ENCODE measurements around the gene TACSTD2.
"Not testable (repeated sequence)": the region's sequence is repeated elsewhere in the genome, so short reads cannot be mapped to it uniquely, and the experiment has no call there.

TACSTD2 gene

GRCh38 chr1:58555393-58555792, 21.7 kb downstream of the TACSTD2 start:
- DNase-seq, result no peak

GRCh38 chr1:58551186-58552140, 25.6 kb downstream of the TACSTD2 start:
- DNase-seq, result no peak

- DNase-seq, result not testable (repeated sequence)
Observed at GRCh38 chr1:58549291-58549690, 27.8 kb downstream of the TACSTD2 start.

DNA sequence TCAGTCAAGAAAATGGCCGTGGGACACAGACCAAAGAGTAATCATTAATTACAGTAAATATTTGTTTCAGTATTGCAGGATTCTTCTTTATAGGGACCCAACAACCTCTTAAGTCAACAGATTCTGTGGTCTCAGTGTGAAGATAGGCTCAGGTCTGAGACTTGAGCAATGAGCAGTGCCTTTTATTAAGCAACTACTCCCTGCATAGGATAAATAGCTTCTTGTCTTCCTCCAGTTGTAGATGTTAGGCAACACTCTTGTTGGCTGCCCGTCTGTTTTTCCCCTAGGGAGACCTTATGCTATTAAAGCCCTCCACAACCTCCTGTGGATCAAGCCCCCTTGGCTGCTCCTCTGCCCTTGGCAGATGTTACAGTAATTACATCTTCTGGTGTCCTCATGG, 28.7 kb downstream of the TACSTD2 start:
- no peak for DNase-seq

DNA sequence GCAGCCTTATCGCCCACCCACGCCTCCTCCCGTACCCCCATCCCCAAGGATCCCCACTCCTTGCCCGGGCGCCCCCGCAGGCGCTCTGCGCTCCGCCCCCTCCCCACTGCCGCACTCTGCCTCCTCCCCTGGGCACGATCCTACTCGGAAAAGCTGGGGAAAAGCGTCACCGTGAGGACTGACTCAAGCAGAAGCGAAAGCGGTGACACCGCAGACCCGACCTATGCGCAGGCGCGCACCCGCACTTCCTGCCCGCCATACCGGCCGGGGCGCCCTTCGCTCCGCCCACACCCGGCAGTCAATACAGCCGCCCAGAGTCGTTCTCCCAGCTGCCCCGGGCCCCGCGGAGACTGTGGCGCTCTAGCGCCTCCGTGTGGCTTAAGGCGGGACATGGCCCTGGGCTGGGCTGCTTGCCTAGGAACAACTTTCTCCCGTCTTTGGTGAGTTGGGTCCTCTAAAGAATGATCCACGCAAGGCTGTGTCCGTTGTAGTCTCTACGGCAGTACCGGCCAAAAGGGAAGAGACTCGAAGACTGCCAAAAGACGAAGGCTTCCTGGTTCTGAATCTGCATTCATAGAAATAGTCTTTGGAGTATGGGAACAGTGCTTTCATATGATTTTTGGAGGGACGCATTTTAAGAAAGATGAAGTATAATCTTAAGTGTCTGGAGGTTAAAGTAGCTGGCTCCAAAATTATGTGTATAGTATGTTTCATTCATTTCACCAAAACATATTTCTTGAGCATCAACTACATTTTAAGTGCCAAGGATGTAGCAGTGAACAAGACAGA, 30.3 kb downstream of the TACSTD2 start, which contains the start of gene OMA1:
Gene OMA1, minus strand, starts transcription at position 207 of the 789 bp plus-strand sequence. CDS start 7,432 bp downstream, outside the sequence.
- peak; percentile 99 for DNase-seq

DNA sequence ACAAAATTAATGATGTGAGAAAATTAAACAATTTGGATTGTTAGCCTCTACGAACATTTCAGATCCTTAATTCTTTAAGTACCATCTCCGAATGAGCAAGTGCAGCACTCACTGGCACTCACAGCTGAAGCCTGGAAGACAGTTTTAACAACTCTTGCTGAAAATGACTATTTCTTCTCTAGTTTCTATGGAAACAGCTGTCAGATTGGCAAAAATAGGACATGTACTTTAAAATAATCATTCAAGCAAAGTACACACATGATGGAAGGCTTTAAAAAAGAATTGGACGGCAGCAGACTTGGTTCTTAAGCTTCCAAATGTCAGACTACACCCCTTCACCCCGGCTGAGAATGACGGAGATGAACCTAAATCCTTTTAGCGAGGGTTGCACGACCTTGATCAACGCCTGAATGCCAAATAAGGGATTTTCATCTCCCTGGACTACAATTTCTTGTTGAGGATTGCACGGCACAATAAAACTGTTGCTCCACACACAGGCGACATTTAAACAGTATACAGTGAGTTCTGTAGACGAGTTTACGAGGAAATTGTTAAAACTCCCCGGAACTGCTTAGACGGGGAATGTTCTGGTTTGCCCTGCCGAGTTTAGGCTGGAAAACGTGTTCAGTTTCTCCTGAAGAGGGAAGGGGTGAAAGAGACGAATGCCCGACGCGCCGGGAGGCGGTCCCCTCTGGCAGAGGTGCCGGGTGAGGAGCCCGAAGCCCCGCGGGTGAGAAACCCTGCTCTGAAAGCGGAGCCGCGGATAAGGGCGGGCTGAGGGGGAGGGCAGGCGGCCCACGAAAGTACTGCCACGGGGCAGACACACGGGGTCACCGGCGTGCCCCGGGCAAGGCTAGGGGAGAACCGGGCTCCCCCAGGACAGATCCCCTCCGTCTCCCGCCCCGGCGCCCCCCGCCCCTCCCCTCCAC, 31.2 kb downstream of the TACSTD2 start:
- DNase-seq, result peak; percentile 79

GRCh38 chr1:58543260-58543659, 33.8 kb downstream of the TACSTD2 start:
- DNase-seq, result no peak

DNA sequence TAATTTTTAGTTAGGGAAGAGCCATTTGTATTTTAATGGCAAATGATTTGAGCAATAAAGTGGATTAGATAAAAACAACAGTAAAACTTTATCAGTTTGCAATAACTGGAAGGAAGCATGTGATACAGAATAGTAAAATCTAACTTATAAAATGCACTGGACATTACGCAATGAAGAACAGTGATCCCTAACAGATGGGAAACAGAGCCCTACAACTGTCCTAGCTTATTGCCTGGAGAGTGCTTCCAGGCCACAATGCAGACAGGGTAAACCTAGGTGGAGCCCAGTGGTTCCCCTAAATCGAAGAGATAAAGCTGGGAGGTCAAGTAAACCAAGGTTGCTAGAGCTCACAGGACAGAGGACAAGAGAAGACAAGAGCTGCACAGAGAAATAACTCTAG, 37.5 kb downstream of the TACSTD2 start:
- no peak for DNase-seq

- no peak for DNase-seq
Observed at GRCh38 chr1:58538821-58539220, 38.2 kb downstream of the TACSTD2 start.

DNA sequence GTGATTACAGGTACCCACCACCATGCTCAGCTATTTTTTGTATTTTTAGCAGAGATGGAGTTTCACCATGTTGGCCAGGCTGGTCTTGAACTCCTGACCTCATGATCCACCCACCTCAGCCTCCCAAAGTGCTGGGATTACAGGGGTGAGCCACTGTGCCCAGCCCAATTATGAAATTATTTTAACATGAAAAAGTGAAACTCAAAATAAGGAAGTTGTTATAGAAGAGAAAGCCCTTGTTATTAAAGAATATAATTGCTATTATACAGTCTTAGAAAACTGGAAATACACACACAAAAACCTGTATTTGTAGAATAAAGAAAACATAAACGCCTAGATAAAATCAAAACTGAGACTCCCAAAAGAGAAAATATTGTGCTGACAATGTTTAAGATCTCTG, 45.2 kb downstream of the TACSTD2 start:
- peak; percentile 63 for DNase-seq

DNA sequence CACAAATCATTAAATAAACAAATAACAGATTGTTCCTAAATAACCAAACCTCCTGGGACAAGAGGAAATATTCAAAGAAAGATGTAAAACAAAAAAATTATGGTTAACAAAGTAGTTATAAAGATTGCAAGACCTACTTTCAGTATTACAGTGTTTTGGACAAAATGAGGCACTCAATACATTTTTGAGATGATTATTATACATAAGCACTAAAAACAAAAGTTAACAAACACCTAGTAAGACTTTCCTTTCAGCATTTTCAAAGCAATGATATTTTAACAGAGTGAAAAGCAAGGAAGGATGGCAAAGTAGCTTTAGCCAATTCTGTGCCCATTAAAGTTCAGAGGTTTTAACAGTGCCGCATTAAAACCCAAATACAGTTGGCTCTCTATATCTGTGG, 47.8 kb downstream of the TACSTD2 start:
- no peak for DNase-seq

DNA sequence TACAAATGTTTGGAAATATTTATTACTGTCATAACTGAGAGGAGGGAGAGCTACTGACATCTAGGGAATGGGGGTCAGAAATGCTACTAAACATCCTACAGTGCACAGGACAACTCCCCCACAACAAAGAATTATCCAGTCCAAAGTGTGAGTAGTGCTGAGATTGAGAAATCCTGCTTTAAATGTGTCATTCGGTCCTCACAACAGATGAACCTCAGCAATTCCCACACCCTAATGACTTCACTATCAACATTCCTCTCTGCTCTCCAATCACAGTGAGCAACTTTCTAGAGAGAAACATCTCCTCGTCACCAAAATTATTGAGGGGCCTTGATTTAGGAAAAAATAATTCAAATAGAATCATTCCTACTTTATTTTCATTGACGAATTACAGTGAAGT, 48.5 kb downstream of the TACSTD2 start:
- DNase-seq, result peak; percentile 60
